Activated T-cell treated with anti-CD3 and anti-CD28 coated beads, Interleukin-2, amount 50 U/mL, for 72 hours (primary cell): Measurements from ENCODE around the gene ANP32E. TPM values are rescaled to one million over a fixed set of nuclear protein-coding genes. Genes with fewer than 3 reads are reported as not detected.
A peak's percentile ranks its signal among the peaks of the same experiment; 100 is the strongest.
"Not testable (repeated sequence)": the region's sequence is repeated elsewhere in the genome, so short reads cannot be mapped to it uniquely, and the experiment has no call there.

Experiments used
- ATAC-seq, 2 donors: fragments of 150-1000 bp; cut with Tn5 transposase; replicated peaks in 1 of 2; 2 replicates each; pipeline ENCODE4 v1.10.0; 2021; ENCODE audit warnings: moderate library complexity in 2 of 2, mild to moderate bottlenecking in 1 of 2
- DNase-seq, 2 donors: peaks; one replicate each; pipeline ENCODE4 v3.0.0; 2021 to 2022; ENCODE audit warnings: mixed read lengths in 1 of 2
- H3K27ac Mint-ChIP-seq: one replicate; pipeline ENCODE4 v1.8.0; 2022; ENCODE audit warnings: mild to moderate bottlenecking, moderate library complexity, mixed read lengths
- H3K27me3 Mint-ChIP-seq: one replicate; pipeline ENCODE4 v1.8.0; 2022; ENCODE audit warnings: low read depth, mixed read lengths
- H3K36me3 Mint-ChIP-seq, 2 donors: one replicate each; pipeline ENCODE4 v1.8.0; 2022; ENCODE audit warnings: mixed read lengths in 2 of 2, mild to moderate bottlenecking in 1 of 2; ENCODE audit not compliant: insufficient read depth in 2 of 2
- H3K4me1 Mint-ChIP-seq: one replicate; pipeline ENCODE4 v1.8.0; 2022; ENCODE audit warnings: low read depth, mixed read lengths
- H3K4me3 Mint-ChIP-seq, 2 donors: one replicate each; pipeline ENCODE4 v1.8.0; 2022; ENCODE audit warnings: mild to moderate bottlenecking in 2 of 2, mixed read lengths in 2 of 2, moderate library complexity in 2 of 2
- H3K9me3 Mint-ChIP-seq, 2 donors: one replicate each; pipeline ENCODE4 v1.8.0; 2022; ENCODE audit warnings: mixed read lengths in 2 of 2
- total RNA-seq, 2 donors: library from RNA; stranded (reverse); gene quantifications; one replicate each; pipeline ENCODE4 v1.2.3, GENCODE V29; 2022

The ANP32E gene
- total RNA-seq, 2 donors from 2014 or later: 151 to 157 TPM

- H3K4me3 Mint-ChIP-seq, ATAC-seq, H3K27ac Mint-ChIP-seq, H3K27me3 Mint-ChIP-seq, DNase-seq, H3K36me3 Mint-ChIP-seq, H3K9me3 Mint-ChIP-seq: not testable (repeated sequence)
- peaks cover 19% of the 10 kb centered on the region for H3K4me1 Mint-ChIP-seq
Observed at GRCh38 chr1:150237176-150237575, 1.3 kb upstream of the ANP32E start.

GRCh38 chr1:150236614-150237100, 745 bp upstream of the ANP32E start:
- peaks cover 2% of the 10 kb centered on the region in 2 donors for H3K36me3 Mint-ChIP-seq

GRCh38 chr1:150235294-150235851, 539 bp downstream of the ANP32E start:
- no peak overlapping the region for H3K4me3 Mint-ChIP-seq
- no peaks in the 10 kb centered on the region for H3K9me3 Mint-ChIP-seq
- peak; percentile 0 to 4 for ATAC-seq
- DNase-seq: peak; percentile 43 to 45
- no peaks in the 10 kb centered on the region for H3K27me3 Mint-ChIP-seq
- H3K27ac Mint-ChIP-seq: no peak overlapping the region
- H3K36me3 Mint-ChIP-seq: peaks cover 2 to 4% of the 10 kb centered on the region in 2 donors
- peaks cover 19% of the 10 kb centered on the region for H3K4me1 Mint-ChIP-seq

More at GRCh38 chr1:150236614-150237100, 745 bp upstream of the ANP32E start:
- no peak overlapping the region for H3K4me3 Mint-ChIP-seq
- H3K27me3 Mint-ChIP-seq: no peaks in the 10 kb centered on the region
- no peak overlapping the region for H3K27ac Mint-ChIP-seq
- ATAC-seq (no peak), DNase-seq (no peak)
- peaks cover 19% of the 10 kb centered on the region for H3K4me1 Mint-ChIP-seq
- no peaks in the 10 kb centered on the region for H3K9me3 Mint-ChIP-seq

GRCh38 chr1:150234566-150235293, 1.2 kb downstream of the ANP32E start:
- Mint-ChIP-seq H3K27ac (peak overlapping the region; percentile 94), H3K4me3 (no peak overlapping the region), H3K27me3 (no peaks in the 10 kb centered on the region), H3K4me1 (peaks cover 19% of the 10 kb centered on the region), H3K9me3 (no peaks in the 10 kb centered on the region), H3K36me3 (peaks cover 2 to 4% of the 10 kb centered on the region in 2 donors)
- ATAC-seq: peak; percentile 69
- DNase-seq: peak; percentile 94

GRCh38 chr1:150234309-150234565, 1.7 kb downstream of the ANP32E start:
- H3K36me3 Mint-ChIP-seq: peaks cover 2 to 4% of the 10 kb centered on the region in 2 donors
- ATAC-seq (no peak), DNase-seq (no peak)
- no peaks in the 10 kb centered on the region for H3K27me3 Mint-ChIP-seq
- H3K27ac Mint-ChIP-seq: peak overlapping the region; percentile 94
- peaks cover 19% of the 10 kb centered on the region for H3K4me1 Mint-ChIP-seq
- no peaks in the 10 kb centered on the region for H3K9me3 Mint-ChIP-seq
- H3K4me3 Mint-ChIP-seq: no peak overlapping the region

GRCh38 chr1:150233359-150234308, 2.3 kb downstream of the ANP32E start:
- H3K4me3 Mint-ChIP-seq: no peak overlapping the region
- peaks cover 19% of the 10 kb centered on the region for H3K4me1 Mint-ChIP-seq
- ATAC-seq (no peak), DNase-seq (no peak)
- peaks cover 5 to 8% of the 10 kb centered on the region in 2 donors for H3K36me3 Mint-ChIP-seq
- peak overlapping the region; percentile 94 for H3K27ac Mint-ChIP-seq
- no peaks in the 10 kb centered on the region for H3K9me3 Mint-ChIP-seq
- no peaks in the 10 kb centered on the region for H3K27me3 Mint-ChIP-seq

- ATAC-seq, DNase-seq, H3K4me3 Mint-ChIP-seq, H3K27me3 Mint-ChIP-seq, H3K9me3 Mint-ChIP-seq: not testable (repeated sequence)
- peak overlapping the region; percentile 34 for H3K27ac Mint-ChIP-seq
- peaks cover 6 to 10% of the 10 kb centered on the region in 2 donors for H3K36me3 Mint-ChIP-seq
- peaks cover 19% of the 10 kb centered on the region for H3K4me1 Mint-ChIP-seq
Observed at GRCh38 chr1:150232921-150233320, 3.0 kb downstream of the ANP32E start.

GRCh38 chr1:150228246-150228645, 7.7 kb downstream of the ANP32E start:
- H3K4me3 Mint-ChIP-seq, DNase-seq, ATAC-seq, H3K27ac Mint-ChIP-seq, H3K4me1 Mint-ChIP-seq, H3K9me3 Mint-ChIP-seq, H3K27me3 Mint-ChIP-seq: not testable (repeated sequence)
- peaks cover 19 to 34% of the 10 kb centered on the region in 2 donors for H3K36me3 Mint-ChIP-seq

GRCh38 chr1:150227228-150227627, 8.7 kb downstream of the ANP32E start:
- ATAC-seq (no peak), DNase-seq (no peak)
- Mint-ChIP-seq H3K27me3 (no peaks in the 10 kb centered on the region), H3K9me3 (no peaks in the 10 kb centered on the region), H3K4me3 (no peak overlapping the region), H3K36me3 (peaks cover 20 to 37% of the 10 kb centered on the region in 2 donors), H3K4me1 (no peaks in the 10 kb centered on the region), H3K27ac (no peak overlapping the region)

GRCh38 chr1:150226486-150226885, 9.4 kb downstream of the ANP32E start:
- H3K4me3 Mint-ChIP-seq: no peak overlapping the region

GRCh38 chr1:150225546-150225945, 10.4 kb downstream of the ANP32E start:
- H3K27ac Mint-ChIP-seq: no peak overlapping the region
- ATAC-seq: no peak
- peaks cover 20 to 38% of the 10 kb centered on the region in 2 donors for H3K36me3 Mint-ChIP-seq

More at GRCh38 chr1:150226486-150226885, 9.4 kb downstream of the ANP32E start:
- no peak for ATAC-seq
- Mint-ChIP-seq H3K9me3 (no peaks in the 10 kb centered on the region), H3K36me3 (peaks cover 20 to 39% of the 10 kb centered on the region in 2 donors), H3K4me1 (no peaks in the 10 kb centered on the region), H3K27ac (peak overlapping the region; percentile 74), H3K27me3 (no peaks in the 10 kb centered on the region)
- no peak for DNase-seq

GRCh38 chr1:150224983-150225382, 10.9 kb downstream of the ANP32E start:
- Mint-ChIP-seq H3K4me1 (no peaks in the 10 kb centered on the region), H3K36me3 (peaks cover 20 to 40% of the 10 kb centered on the region in 2 donors), H3K27me3 (no peaks in the 10 kb centered on the region), H3K27ac (peak overlapping the region; percentile 5), H3K9me3 (no peaks in the 10 kb centered on the region), H3K4me3 (no peak overlapping the region)
- no peak for ATAC-seq
- DNase-seq: no peak

More at GRCh38 chr1:150225546-150225945, 10.4 kb downstream of the ANP32E start:
- no peak overlapping the region for H3K4me3 Mint-ChIP-seq
- H3K27me3 Mint-ChIP-seq: no peaks in the 10 kb centered on the region
- DNase-seq: no peak
- no peaks in the 10 kb centered on the region for H3K4me1 Mint-ChIP-seq
- no peaks in the 10 kb centered on the region for H3K9me3 Mint-ChIP-seq

- ATAC-seq: no peak
- no peak overlapping the region for H3K27ac Mint-ChIP-seq
- H3K9me3 Mint-ChIP-seq: no peaks in the 10 kb centered on the region
- no peaks in the 10 kb centered on the region for H3K27me3 Mint-ChIP-seq
- no peaks in the 10 kb centered on the region for H3K4me1 Mint-ChIP-seq
- H3K36me3 Mint-ChIP-seq: peaks cover 13 to 31% of the 10 kb centered on the region in 2 donors
- H3K4me3 Mint-ChIP-seq: no peak overlapping the region
- no peak for DNase-seq
Observed at GRCh38 chr1:150221552-150221951, 14.4 kb downstream of the ANP32E start.
